Esophagus squamous epithelium (tissue), 5 donors: Measurements from ENCODE around the gene FEZF2. TPM values are rescaled to one million over a fixed set of nuclear protein-coding genes. Genes with fewer than 3 reads are reported as not detected.

Source experiments
- DNase-seq: peaks from one replicate; lab custom pipeline; 2025; lab: John Stamatoyannopoulos, UW
- H3K27ac ChIP-seq, 4 donors: fragments of 200-600 bp; sonication (generic); one replicate each; pipeline ENCODE4 v1.5.1; 2016 to 2019; ENCODE audit warnings: mild to moderate bottlenecking in 1 of 4
- H3K27me3 ChIP-seq, 4 donors: fragments of 200-600 bp; sonication (generic); 1 replicate in 3 of 4; 2 replicates in 1 of 4; pipeline versions ENCODE4 v1.5.1 to v1.6.0; 2017 to 2021; ENCODE audit warnings: antibody characterized with exemption in 1 of 4
- H3K36me3 ChIP-seq, 3 donors: fragments of 200-600 bp; sonication (generic); one replicate each; pipeline ENCODE4 v1.5.1; 2016 to 2019
- H3K4me1 ChIP-seq, 3 donors: fragments of 200-600 bp; sonication (generic); one replicate each; pipeline ENCODE4 v1.5.1; 2017 to 2019
- H3K4me3 ChIP-seq, 4 donors: fragments of 200-600 bp; sonication (generic); 1 replicate in 3 of 4; 2 replicates in 1 of 4; pipeline ENCODE4 v1.5.1; 2016 to 2019; ENCODE audit warnings: mild to moderate bottlenecking in 2 of 4, moderate library complexity in 1 of 4
- H3K9me3 ChIP-seq, 3 donors: fragments of 200-600 bp; sonication (generic); one replicate each; pipeline ENCODE4 v1.5.1; 2016 to 2019
- POLR2A ChIP-seq, 4 donors: fragments of 450-650 bp; IDR thresholded peaks; one replicate each; pipeline ENCODE4 v1.6.1; 2017; ENCODE audit warnings: antibody characterized with exemption in 4 of 4, mild to moderate bottlenecking in 4 of 4, moderate library complexity in 3 of 4
- WGBS, 2 donors: methylation state at CpG; one replicate each; pipeline ENCODE4 v1.1.5; 2018; 5-methylcytosine and 5-hydroxymethylcytosine counted together
- intact Hi-C: fragments of 100-400 bp; cut with DNase I; formaldehyde crosslinking; loops from one replicate; pipeline ENCODE4 v1.15.0; 2022
- total RNA-seq, 4 donors: library from RNA; depleted of rRNA; stranded (reverse); fragments of >200 nt; gene quantifications; one replicate each; pipeline ENCODE4 v1.1.0, GENCODE V29; 2016
- TF ChIP-seq, protein P1 (sequence below), 6 experiments: fragments of 450-650 bp in 4 of 6; fragments of 200-600 bp in 2 of 6; sonication (generic) in 2 of 6; IDR thresholded peaks; one replicate each; pipeline ENCODE4 v1.5.1; 2016 to 2019; ENCODE audit warnings: antibody characterized with exemption in 6 of 6, mild to moderate bottlenecking in 4 of 6, moderate library complexity in 4 of 6
- donor health status: DM: yes; HTN: yes; CAD: no.

Gene FEZF2
- total RNA-seq, 4 donors from 2014 or later = not detected

DNA sequence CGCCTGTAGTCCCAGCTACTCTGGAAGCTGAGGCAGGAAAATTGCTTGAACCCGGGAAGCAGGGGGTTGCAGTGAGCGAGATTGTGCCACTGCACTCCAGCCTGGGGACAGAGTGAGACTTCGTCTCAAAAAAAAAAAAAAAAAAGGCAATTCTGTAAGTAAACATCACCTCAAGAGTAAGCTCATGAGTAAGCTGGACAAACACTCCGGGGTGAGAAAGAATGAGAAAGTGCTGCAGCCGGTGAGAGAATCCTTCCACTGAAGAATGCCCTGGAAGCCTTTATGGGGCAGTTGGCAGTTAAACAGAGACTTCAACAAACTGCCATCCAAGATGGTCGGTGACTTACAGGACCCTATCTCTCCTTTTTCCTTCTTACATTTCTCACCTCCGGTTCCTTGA, 47.5 kb downstream of the FEZF2 start:
- TF ChIP-seq, protein P1, sequence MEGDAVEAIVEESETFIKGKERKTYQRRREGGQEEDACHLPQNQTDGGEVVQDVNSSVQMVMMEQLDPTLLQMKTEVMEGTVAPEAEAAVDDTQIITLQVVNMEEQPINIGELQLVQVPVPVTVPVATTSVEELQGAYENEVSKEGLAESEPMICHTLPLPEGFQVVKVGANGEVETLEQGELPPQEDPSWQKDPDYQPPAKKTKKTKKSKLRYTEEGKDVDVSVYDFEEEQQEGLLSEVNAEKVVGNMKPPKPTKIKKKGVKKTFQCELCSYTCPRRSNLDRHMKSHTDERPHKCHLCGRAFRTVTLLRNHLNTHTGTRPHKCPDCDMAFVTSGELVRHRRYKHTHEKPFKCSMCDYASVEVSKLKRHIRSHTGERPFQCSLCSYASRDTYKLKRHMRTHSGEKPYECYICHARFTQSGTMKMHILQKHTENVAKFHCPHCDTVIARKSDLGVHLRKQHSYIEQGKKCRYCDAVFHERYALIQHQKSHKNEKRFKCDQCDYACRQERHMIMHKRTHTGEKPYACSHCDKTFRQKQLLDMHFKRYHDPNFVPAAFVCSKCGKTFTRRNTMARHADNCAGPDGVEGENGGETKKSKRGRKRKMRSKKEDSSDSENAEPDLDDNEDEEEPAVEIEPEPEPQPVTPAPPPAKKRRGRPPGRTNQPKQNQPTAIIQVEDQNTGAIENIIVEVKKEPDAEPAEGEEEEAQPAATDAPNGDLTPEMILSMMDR (IDR thresholded peaks at IDR 0.05) = no peak
- TF ChIP-seq POLR2A (IDR thresholded peaks at IDR 0.05) = no peak
- H3K36me3 ChIP-seq = peaks cover 0 to 30% (median 0%) of the 10 kb centered on the region in 3 donors
- no peaks in the 10 kb centered on the region for H3K4me1 ChIP-seq
- 82% methylated on average over 8 of the region's 8 CpGs for WGBS, 2 donors
- H3K9me3 ChIP-seq = no peaks in the 10 kb centered on the region
- H3K4me3 ChIP-seq = no peak overlapping the region
- DNase-seq = no peak
- no peaks in the 10 kb centered on the region for H3K27me3 ChIP-seq
- intact Hi-C loops = no loop called here
- H3K27ac ChIP-seq = no peak overlapping the region

DNA sequence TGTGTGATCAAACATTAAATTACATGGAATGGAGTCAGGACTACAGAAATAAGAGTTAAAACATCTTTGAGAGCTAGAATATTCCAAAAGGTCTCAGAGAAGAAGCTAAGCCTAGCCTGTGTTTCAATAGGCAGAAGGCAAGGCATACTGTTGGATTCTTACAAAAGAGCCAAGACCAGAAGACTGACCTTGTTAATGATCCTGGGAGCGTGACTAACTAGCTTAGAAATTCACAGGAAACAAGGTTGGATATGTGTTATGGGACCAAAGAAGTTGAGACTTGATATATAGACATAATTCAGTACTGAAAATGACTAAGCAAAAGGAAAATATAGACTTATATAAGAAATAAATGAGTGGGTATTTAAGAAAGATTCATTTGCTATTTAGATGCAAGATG, 50.1 kb downstream of the FEZF2 start:
- Histone ChIP-seq H3K27ac (no peak overlapping the region), H3K4me1 (peaks cover 0 to 26% (median 9%) of the 10 kb centered on the region in 3 donors), H3K36me3 (peaks cover 0 to 30% (median 0%) of the 10 kb centered on the region in 3 donors), H3K4me3 (no peak overlapping the region), H3K27me3 (no peaks in the 10 kb centered on the region), H3K9me3 (no peaks in the 10 kb centered on the region)
- DNase-seq = no peak
- intact Hi-C loops = no loop called here
- WGBS, 2 donors = 92 to 95% methylated on average over 1 of the region's 1 CpG
- TF ChIP-seq, protein P1 (IDR thresholded peaks at IDR 0.05) = no peak
- no peak for TF ChIP-seq POLR2A (IDR thresholded peaks at IDR 0.05)
